ENCODE results near the gene MTA3.
"Not testable (repeated sequence)": the region's sequence is repeated elsewhere in the genome, so short reads cannot be mapped to it uniquely, and the experiment has no call there.

Gene MTA3

GRCh38 chr2:42673989-42674579, 105.7 kb downstream of the MTA3 start:
- no peak for DNase-seq

GRCh38 chr2:42675815-42676214, 107.4 kb downstream of the MTA3 start:
- DNase-seq: no peak

GRCh38 chr2:42685303-42685702, 116.9 kb downstream of the MTA3 start:
- DNase-seq: no peak

- no peak for DNase-seq
Observed at GRCh38 chr2:42693013-42693615, 124.7 kb downstream of the MTA3 start.

- no peak for DNase-seq
Observed at GRCh38 chr2:42693688-42694479, 125.5 kb downstream of the MTA3 start.

- DNase-seq: no peak
Observed at GRCh38 chr2:42696987-42697386, 128.6 kb downstream of the MTA3 start.

- DNase-seq: no peak
Observed at GRCh38 chr2:42698940-42699339, 130.5 kb downstream of the MTA3 start.

GRCh38 chr2:42706836-42707235, 138.4 kb downstream of the MTA3 start:
- DNase-seq: no peak

- DNase-seq: no peak
Observed at GRCh38 chr2:42708179-42708578, 139.7 kb downstream of the MTA3 start.

- no peak for DNase-seq
Observed at GRCh38 chr2:42711896-42712295, 143.5 kb downstream of the MTA3 start.

- DNase-seq: no peak
Observed at GRCh38 chr2:42712934-42713333, 144.5 kb downstream of the MTA3 start.

GRCh38 chr2:42713920-42714319, 145.5 kb downstream of the MTA3 start:
- no peak for DNase-seq

- DNase-seq: no peak
Observed at GRCh38 chr2:42714686-42715085, 146.3 kb downstream of the MTA3 start.

GRCh38 chr2:42721898-42722297, 153.5 kb downstream of the MTA3 start:
- DNase-seq: no peak

- DNase-seq: peak in 1 of 2 experiments; percentile 19
Observed at GRCh38 chr2:42722320-42723190, 154.1 kb downstream of the MTA3 start.

GRCh38 chr2:42723465-42723864, 155.0 kb downstream of the MTA3 start:
- no peak for DNase-seq

- DNase-seq: no peak
Observed at GRCh38 chr2:42724886-42725285, 156.5 kb downstream of the MTA3 start.

GRCh38 chr2:42725657-42726056, 157.2 kb downstream of the MTA3 start:
- no peak for DNase-seq

GRCh38 chr2:42726680-42727079, 158.2 kb downstream of the MTA3 start:
- no peak for DNase-seq

GRCh38 chr2:42731316-42731715, 162.9 kb downstream of the MTA3 start:
- DNase-seq: not testable (repeated sequence)

- no peak for DNase-seq
Observed at GRCh38 chr2:42733852-42734251, 165.4 kb downstream of the MTA3 start.

- DNase-seq: no peak
Observed at GRCh38 chr2:42736598-42737322, 168.3 kb downstream of the MTA3 start.

GRCh38 chr2:42741140-42741539, 172.7 kb downstream of the MTA3 start:
- no peak for DNase-seq

All from NCI-H524 (cell line).